ENCODE measurements around the gene BLOC1S1. TPM values are rescaled to one million over a fixed set of nuclear protein-coding genes. Genes with fewer than 3 reads are reported as not detected.

Gene BLOC1S1
- total and polyA plus RNA-seq, 7 donors = 173 to 655 (median 355) TPM

DNA sequence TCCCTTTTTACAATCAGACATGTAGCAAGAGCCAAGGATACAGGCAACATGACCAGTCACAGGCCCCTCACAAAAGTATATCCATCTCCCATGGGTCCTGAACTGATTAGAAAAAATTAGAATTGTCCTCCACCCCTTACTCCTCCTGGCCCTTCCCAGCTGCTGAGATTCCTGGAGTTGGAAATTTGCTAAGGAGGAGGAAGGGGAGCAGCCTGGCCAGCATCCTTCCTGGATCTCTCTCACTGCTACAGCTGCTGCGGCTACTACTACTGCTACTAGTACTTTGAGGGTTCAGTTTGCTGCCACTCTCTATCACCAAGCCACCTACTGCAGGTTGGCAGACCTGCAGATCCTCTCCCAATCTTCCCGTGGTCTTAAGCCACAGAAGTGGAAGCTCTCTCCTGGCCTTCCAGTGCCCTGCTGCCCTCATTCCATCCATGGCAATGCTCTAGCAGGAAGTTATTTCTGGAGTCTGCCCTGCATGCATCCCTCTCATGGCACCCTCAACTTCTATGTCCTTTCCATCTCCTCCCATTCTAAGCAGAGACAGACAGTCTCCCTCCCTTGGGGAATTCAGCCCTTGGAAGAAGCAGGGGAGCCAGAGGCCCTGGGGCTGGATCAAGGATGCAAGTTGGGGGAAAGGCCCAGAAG is 9.2 kb upstream of the BLOC1S1 start:
- no peak for DNase-seq
- H3K9me3 ChIP-seq = no peaks in the 10 kb centered on the region
- peaks cover 0 to 72% (median 53%) of the 10 kb centered on the region in 4 donors for H3K4me1 ChIP-seq
- WGBS, 2 donors = 79 to 90% methylated on average over 2 of the region's 2 CpGs
- intact Hi-C loops (cut with DNase I) = no loop called here
- H3K36me3 ChIP-seq = peaks cover 0 to 7% (median 0%) of the 10 kb centered on the region in 4 donors
- H3K27me3 ChIP-seq = no peaks in the 10 kb centered on the region
- peak overlapping the region; percentile 94 to 100 (median 98) for H3K27ac ChIP-seq
- TF ChIP-seq EP300 (IDR thresholded peaks at IDR 0.05) = no peak
- TF ChIP-seq POLR2AphosphoS5 (IDR thresholded peaks at IDR 0.05) = peak in 2 of 4 donors; percentile 5 to 18
- H3K4me3 ChIP-seq = peak overlapping the region; percentile 75 to 82 (median 78)

DNA sequence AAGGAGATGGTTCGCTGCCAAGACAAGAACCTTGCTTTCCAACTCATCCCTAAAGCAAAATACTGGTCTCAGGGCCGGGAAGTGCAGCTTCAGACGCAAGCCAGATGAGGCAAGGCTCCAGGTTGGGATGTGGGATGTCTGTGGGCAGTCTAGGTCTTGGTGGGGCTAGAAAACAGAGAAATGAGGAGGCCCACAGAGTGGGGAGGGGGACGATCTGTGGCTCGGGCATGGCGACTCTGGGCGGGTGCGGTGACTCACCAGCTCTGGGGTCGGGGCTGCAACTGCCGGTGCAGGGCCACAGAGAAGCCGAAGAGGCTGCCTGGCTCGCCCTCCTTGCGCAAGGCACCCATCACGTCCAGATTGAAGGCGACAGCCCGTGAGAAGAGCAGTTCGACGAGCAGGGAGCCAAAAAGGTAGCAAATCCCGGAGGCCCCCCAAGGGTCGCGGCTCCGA is 8.6 kb upstream of the BLOC1S1 start:
- WGBS, 2 donors = 12 to 15% methylated on average over 22 of the region's 22 CpGs
- Histone ChIP-seq H3K4me3 (peak overlapping the region; percentile 75 to 82 (median 78)), H3K36me3 (peaks cover 0 to 6% (median 0%) of the 10 kb centered on the region in 4 donors), H3K9me3 (no peaks in the 10 kb centered on the region), H3K4me1 (peaks cover 0 to 72% (median 56%) of the 10 kb centered on the region in 4 donors), H3K27me3 (no peaks in the 10 kb centered on the region), H3K27ac (peak overlapping the region; percentile 94 to 100 (median 98))
- no peak for TF ChIP-seq CTCF (IDR thresholded peaks at IDR 0.05)
- TF ChIP-seq POLR2A (IDR thresholded peaks at IDR 0.05) = no peak
- no peak for TF ChIP-seq POLR2AphosphoS5 (IDR thresholded peaks at IDR 0.05)
- TF ChIP-seq EP300 (IDR thresholded peaks at IDR 0.05) = no peak
- no peak for DNase-seq
- intact Hi-C loops (cut with DNase I) = no loop called here

DNA sequence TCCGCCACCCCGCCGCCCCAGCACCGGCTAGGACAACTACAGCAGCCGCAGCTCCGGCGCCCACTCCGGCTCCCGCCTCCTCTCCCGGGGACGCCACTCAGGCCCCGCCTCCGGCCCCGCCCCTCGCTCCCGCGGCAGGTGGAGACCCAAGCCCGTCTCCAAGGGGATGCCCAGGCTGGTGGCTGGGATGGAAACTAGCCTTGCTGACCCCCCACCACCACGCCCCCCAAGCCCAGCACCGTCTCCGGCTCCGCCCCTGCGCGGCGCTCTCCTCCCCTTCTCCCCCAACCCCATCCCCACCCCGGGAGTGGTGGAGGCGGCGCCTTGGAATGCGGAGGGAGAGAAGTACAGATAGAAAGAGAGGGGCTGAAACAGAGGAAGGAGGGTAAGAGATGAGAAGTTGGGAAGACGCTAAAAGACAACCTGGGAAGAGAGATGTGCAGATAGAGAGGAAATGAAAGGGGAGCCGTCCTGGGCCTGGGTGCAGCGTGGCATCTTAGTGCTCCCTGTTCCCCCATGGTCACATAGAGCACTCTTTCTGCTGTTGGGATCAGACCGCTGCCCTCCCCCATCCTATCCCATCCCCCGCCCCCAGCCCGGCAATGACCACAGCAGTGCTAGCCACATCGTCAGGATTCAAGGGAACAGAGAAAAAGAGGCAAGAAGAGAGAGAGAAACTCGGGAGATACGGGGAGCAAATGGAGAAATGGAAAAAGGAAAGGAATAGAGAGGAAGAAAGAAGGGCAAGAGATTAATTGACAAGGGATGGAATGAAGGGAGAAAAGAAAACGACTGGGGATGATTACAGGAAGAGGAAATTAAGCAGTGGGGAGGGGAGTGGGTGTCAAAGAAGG is 7.8 kb upstream of the BLOC1S1 start, which contains the start of gene ITGA7:
Gene ITGA7 (minus strand): TSS at position 64 of the 854 bp plus-strand sequence. CDS start 222 bp downstream, outside the sequence.
- no peak for TF ChIP-seq POLR2A (IDR thresholded peaks at IDR 0.05)
- TF ChIP-seq EP300 (IDR thresholded peaks at IDR 0.05) = peak in 1 of 4 donors; percentile 6
- TF ChIP-seq CTCF (IDR thresholded peaks at IDR 0.05) = no peak
- TF ChIP-seq POLR2AphosphoS5 (IDR thresholded peaks at IDR 0.05) = peak; percentile 64 to 92 (median 86)
- intact Hi-C loops (cut with DNase I) = no loop called here
- H3K36me3 ChIP-seq = no peaks in the 10 kb centered on the region
- no peaks in the 10 kb centered on the region for H3K9me3 ChIP-seq
- H3K4me1 ChIP-seq = peaks cover 0 to 72% (median 56%) of the 10 kb centered on the region in 4 donors
- H3K27me3 ChIP-seq = no peaks in the 10 kb centered on the region
- peak within 1 kb of the TSS; percentile 75 to 82 (median 78) for H3K4me3 ChIP-seq
- peak within 1 kb of the TSS; percentile 94 to 100 (median 98) for H3K27ac ChIP-seq
- peak; percentile 92 for DNase-seq
- 1% methylated on average over 39 of the region's 39 CpGs for WGBS, 2 donors

- WGBS, 2 donors = 16 to 24% methylated on average over 3 of the region's 3 CpGs
- Histone ChIP-seq H3K36me3 (no peaks in the 10 kb centered on the region), H3K4me1 (peaks cover 0 to 70% (median 56%) of the 10 kb centered on the region in 4 donors), H3K9me3 (no peaks in the 10 kb centered on the region), H3K27me3 (no peaks in the 10 kb centered on the region), H3K27ac (peak overlapping the region; percentile 94 to 100 (median 98)), H3K4me3 (peak overlapping the region in 3 of 4 donors; percentile 75 to 82 (median 81))
- intact Hi-C loops (cut with DNase I) = no loop called here
- no peak for TF ChIP-seq POLR2A (IDR thresholded peaks at IDR 0.05)
- peak in 3 of 4 donors; percentile 15 to 67 (median 28) for TF ChIP-seq POLR2AphosphoS5 (IDR thresholded peaks at IDR 0.05)
- no peak for DNase-seq
Measured at GRCh38 chr12:55708695-55709233, 7.1 kb upstream of the BLOC1S1 start.

GRCh38 chr12:55711786-55712553 is 3.9 kb upstream of the BLOC1S1 start:
- peak overlapping the region; percentile 76 to 100 (median 97) for H3K27ac ChIP-seq
- H3K4me1 ChIP-seq = peaks cover 0 to 78% (median 71%) of the 10 kb centered on the region in 4 donors

More at GRCh38 chr12:55711786-55712553, 3.9 kb upstream of the BLOC1S1 start:
- 74 to 80% methylated on average over 4 of the region's 4 CpGs for WGBS, 2 donors
- H3K9me3 ChIP-seq = no peaks in the 10 kb centered on the region
- DNase-seq = no peak
- H3K36me3 ChIP-seq = no peaks in the 10 kb centered on the region
- H3K4me3 ChIP-seq = peak overlapping the region in 1 of 4 donors; percentile 12
- intact Hi-C loops (cut with DNase I) = no loop called here
- TF ChIP-seq POLR2A (IDR thresholded peaks at IDR 0.05) (no peak), EP300 (IDR thresholded peaks at IDR 0.05) (no peak), CTCF (IDR thresholded peaks at IDR 0.05) (no peak), POLR2AphosphoS5 (IDR thresholded peaks at IDR 0.05) (no peak)
- H3K27me3 ChIP-seq = no peaks in the 10 kb centered on the region

All from sigmoid colon (tissue), 7 donors.